Psoas muscle (tissue), 8 donors: ENCODE results near the gene CHSY1. TPM values are rescaled to one million over a fixed set of nuclear protein-coding genes. Genes with fewer than 3 reads are reported as not detected.

Experiments
- ATAC-seq, 4 donors: fragments of 200-7000 bp; cut with Tn5 transposase; one replicate each; pipeline ENCODE4 v1.9.1; 2020; ENCODE audit warnings: moderate library complexity in 3 of 4, mild to moderate bottlenecking in 2 of 4
- DNase-seq, 2 donors: peaks; one replicate each; pipeline ENCODE4 v3.0.0-alpha.2; 2020
- H3K27ac ChIP-seq: fragments of 200-600 bp; one replicate; pipeline ENCODE4 v1.8.0; 2022
- H3K27me3 ChIP-seq, 3 donors: fragments of 200-600 bp in 1 of 3; one replicate each; pipeline versions ENCODE4 v1.6.1 to v1.8.0; 2013 to 2022; ENCODE audit warnings: low read length in 2 of 3, mild to moderate bottlenecking in 2 of 3, moderate library complexity in 1 of 3; ENCODE audit not compliant: insufficient read depth in 3 of 3
- H3K36me3 ChIP-seq, 2 donors: fragments of 200-600 bp in 1 of 2; one replicate each; pipeline versions ENCODE4 v1.6.1 to v1.8.0; 2013 to 2022; ENCODE audit warnings: low read depth in 1 of 2, mild to moderate bottlenecking in 1 of 2, moderate library complexity in 1 of 2; ENCODE audit not compliant: insufficient read depth in 1 of 2
- H3K4me1 ChIP-seq: fragments of 200-600 bp; one replicate; pipeline ENCODE4 v1.8.0; 2022
- H3K4me3 ChIP-seq: fragments of 200-600 bp; one replicate; pipeline ENCODE4 v1.8.0; 2022; ENCODE audit warnings: mild to moderate bottlenecking
- H3K9me3 ChIP-seq: fragments of 200-600 bp; one replicate; pipeline ENCODE4 v1.8.0; 2022
- WGBS, 3 donors: extraction: QIAGEN DNeasy Blood & Tissue Kit; methylation state at CpG; one replicate each; pipeline versions ENCODE4 v1.1.6 to v1.1.7; 2013; 5-methylcytosine and 5-hydroxymethylcytosine counted together
- intact Hi-C, 2 donors: fragments of 100-400 bp; cut with DNase I; formaldehyde crosslinking; loops; one replicate each; pipeline versions ENCODE4 v1.11.0 to v1.14.2; 2022
- polyA plus RNA-seq, 3 donors: library from polyadenylated mRNA; stranded (reverse); fragments of 200-250 nt; gene quantifications; one replicate each; pipeline ENCODE4 v1.2.3, GENCODE V29; 2013
- total RNA-seq, 4 donors: library from RNA; stranded (reverse); fragmentation: NEBNext Ultra II Directional in 2 of 4; extraction: Animal tissue kit (Norgen Biotek cat#: 25700) in 2 of 4; gene quantifications; one replicate each; pipeline versions ENCODE4 v1.2.1 to v1.2.4, GENCODE V29; 2021 to 2023
- TF ChIP-seq, protein P1 (sequence below): fragments of 200-600 bp; IDR thresholded peaks from one replicate; pipeline ENCODE4 v1.8.0; 2022; ENCODE audit warnings: antibody characterized with exemption
- donor health status: healthy with polysubstance abuse.
- donor health status: DM: no; HTN: no; CAD: no; lungs with moderate emphysema.
- donor health status: Bipolar disorder and iron deficiency.
- donor health status: healthy.
- donor health status: DM: yes; HTN: yes; CAD: no.
- donor health status: DM: no; HTN: no; CAD: no.
- donor health status: DM: no; HTN: no; CAD: no.
- donor health status: DM: yes; HTN: yes; CAD: no.

Gene CHSY1
- total and polyA plus RNA-seq, 7 donors = 2.9 to 11.4 (median 6.7) TPM

DNA sequence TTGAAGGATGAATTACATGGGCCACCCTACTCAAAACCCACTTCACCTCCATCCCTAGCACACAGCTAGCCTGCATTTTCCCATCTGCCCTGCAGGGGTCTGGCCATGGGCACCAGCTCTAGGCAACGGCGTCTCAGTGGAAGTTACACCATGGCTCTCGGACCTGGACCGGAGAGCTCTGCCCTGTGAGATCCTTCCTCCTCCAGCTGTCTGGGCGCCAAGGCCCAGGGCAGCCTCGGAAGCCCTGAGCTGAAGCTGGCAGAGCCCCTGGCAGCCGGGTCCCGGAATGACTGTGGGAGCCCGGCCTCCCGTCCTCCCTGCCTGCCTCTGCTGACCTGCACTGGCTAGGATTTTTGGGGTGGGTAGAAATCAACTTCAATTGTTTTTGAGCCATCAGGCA, 98.9 kb downstream of the CHSY1 start:
- H3K27ac ChIP-seq = no peak overlapping the region
- TF ChIP-seq, protein P1, sequence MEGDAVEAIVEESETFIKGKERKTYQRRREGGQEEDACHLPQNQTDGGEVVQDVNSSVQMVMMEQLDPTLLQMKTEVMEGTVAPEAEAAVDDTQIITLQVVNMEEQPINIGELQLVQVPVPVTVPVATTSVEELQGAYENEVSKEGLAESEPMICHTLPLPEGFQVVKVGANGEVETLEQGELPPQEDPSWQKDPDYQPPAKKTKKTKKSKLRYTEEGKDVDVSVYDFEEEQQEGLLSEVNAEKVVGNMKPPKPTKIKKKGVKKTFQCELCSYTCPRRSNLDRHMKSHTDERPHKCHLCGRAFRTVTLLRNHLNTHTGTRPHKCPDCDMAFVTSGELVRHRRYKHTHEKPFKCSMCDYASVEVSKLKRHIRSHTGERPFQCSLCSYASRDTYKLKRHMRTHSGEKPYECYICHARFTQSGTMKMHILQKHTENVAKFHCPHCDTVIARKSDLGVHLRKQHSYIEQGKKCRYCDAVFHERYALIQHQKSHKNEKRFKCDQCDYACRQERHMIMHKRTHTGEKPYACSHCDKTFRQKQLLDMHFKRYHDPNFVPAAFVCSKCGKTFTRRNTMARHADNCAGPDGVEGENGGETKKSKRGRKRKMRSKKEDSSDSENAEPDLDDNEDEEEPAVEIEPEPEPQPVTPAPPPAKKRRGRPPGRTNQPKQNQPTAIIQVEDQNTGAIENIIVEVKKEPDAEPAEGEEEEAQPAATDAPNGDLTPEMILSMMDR = no peak
- intact Hi-C loops = no loop called here
- H3K36me3 ChIP-seq = no peaks in the 10 kb centered on the region
- ATAC-seq (peak in 2 of 4 donors; percentile 58 to 66), DNase-seq (no peak)
- 42 to 59% (median 48%) methylated on average over 10 of the region's 10 CpGs for WGBS, 3 donors
- H3K27me3 ChIP-seq = no peaks in the 10 kb centered on the region
- no peaks in the 10 kb centered on the region for H3K4me1 ChIP-seq
- no peak overlapping the region for H3K4me3 ChIP-seq
- no peaks in the 10 kb centered on the region for H3K9me3 ChIP-seq

GRCh38 chr15:101151288-101151687, 100.6 kb downstream of the CHSY1 start:
- no peak overlapping the region for H3K4me3 ChIP-seq
- DNase-seq = no peak
- intact Hi-C loops = no loop called here
- WGBS, 3 donors = 66 to 72% (median 71%) methylated on average over 8 of the region's 8 CpGs
- H3K4me1 ChIP-seq = no peaks in the 10 kb centered on the region
- H3K36me3 ChIP-seq = no peaks in the 10 kb centered on the region
- TF ChIP-seq, protein P1 = no peak
- H3K27me3 ChIP-seq = no peaks in the 10 kb centered on the region
- H3K27ac ChIP-seq = no peak overlapping the region
- no peak for ATAC-seq
- H3K9me3 ChIP-seq = no peaks in the 10 kb centered on the region

GRCh38 chr15:101150723-101151040, 101.2 kb downstream of the CHSY1 start:
- no peak for DNase-seq
- no peak overlapping the region for H3K4me3 ChIP-seq
- no peak overlapping the region for H3K27ac ChIP-seq
- H3K4me1 ChIP-seq = no peaks in the 10 kb centered on the region
- H3K27me3 ChIP-seq = no peaks in the 10 kb centered on the region
- WGBS, 3 donors = 87 to 90% (median 88%) methylated on average over 7 of the region's 7 CpGs
- ATAC-seq = no peak
- intact Hi-C loops = no loop called here
- TF ChIP-seq, protein P1 = no peak
- no peaks in the 10 kb centered on the region for H3K36me3 ChIP-seq
- H3K9me3 ChIP-seq = no peaks in the 10 kb centered on the region

- ATAC-seq (no peak), DNase-seq (no peak)
- TF ChIP-seq, protein P1 = no peak
- H3K4me1 ChIP-seq = no peaks in the 10 kb centered on the region
- no peaks in the 10 kb centered on the region for H3K36me3 ChIP-seq
- intact Hi-C loops = no loop called here
- H3K27ac ChIP-seq = no peak overlapping the region
- H3K9me3 ChIP-seq = no peaks in the 10 kb centered on the region
- 82 to 85% (median 84%) methylated on average over 27 of the region's 27 CpGs for WGBS, 3 donors
- H3K27me3 ChIP-seq = no peaks in the 10 kb centered on the region
- H3K4me3 ChIP-seq = no peak overlapping the region
Observed at GRCh38 chr15:101149864-101150722, 101.8 kb downstream of the CHSY1 start.
